C1 segment of cervical spinal cord (tissue), 14 donors: Measurements from ENCODE around the gene UBLCP1.
"Not testable (repeated sequence)": the region's sequence is repeated elsewhere in the genome, so short reads cannot be mapped to it uniquely, and the experiment has no call there.

Experiments
- DNase-seq, 14 donors: peaks; one replicate each; lab custom pipeline; 2025; lab: John Stamatoyannopoulos, UW

The UBLCP1 gene

GRCh38 chr5:159252195-159252594 lies 10.9 kb upstream of the UBLCP1 start:
- DNase-seq = no peak

GRCh38 chr5:159257007-159257406 lies 6.1 kb upstream of the UBLCP1 start:
- DNase-seq = no peak

DNA sequence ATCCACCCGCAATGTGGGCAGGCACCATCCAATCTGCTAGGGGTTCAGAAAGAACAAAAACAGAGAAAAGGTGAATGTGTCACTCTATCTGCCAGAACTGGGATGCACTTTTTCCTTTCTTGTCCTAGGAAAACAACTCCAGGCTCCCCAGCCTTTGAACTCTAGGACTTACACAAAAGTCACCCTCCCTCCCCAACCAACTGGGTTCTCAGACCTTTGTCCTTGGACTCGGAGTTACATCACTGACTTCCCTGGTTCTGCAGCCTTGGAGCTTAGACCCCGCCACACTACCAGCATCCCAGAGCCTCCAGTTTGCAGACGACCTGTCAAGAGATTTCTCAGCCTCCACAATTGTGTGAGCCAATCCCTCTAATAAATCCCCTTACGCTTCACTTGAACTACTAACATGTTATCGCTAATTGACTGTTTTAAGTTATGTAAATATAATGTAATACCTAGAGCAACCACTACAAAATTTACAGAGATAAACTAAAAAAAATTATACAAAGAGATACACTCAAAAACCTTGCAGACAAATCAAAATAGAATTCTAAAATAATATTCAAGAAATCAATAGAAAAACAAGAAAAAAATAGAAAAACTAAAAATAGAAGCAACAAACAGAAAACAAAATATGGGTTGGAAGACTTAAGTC lies 5.3 kb upstream of the UBLCP1 start:
- DNase-seq = no peak

DNA sequence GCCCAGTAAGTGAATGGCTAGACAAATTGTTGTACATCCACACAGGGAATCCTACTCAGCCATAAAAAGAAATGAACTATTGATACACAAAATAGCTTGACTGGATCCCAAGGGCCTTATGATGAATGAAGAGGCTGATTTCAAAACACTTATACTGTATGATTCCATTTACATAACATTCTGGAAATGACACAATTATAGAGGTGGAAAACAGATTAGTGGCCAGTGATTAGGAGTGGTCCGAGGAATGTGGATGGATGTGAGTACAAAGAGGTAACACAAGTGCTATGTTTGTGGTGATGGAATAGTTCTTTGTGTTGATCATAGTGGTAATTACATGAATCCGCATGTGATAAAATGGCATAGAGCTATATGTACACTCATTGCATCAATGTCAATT lies 4.7 kb upstream of the UBLCP1 start:
- no peak for DNase-seq

DNA sequence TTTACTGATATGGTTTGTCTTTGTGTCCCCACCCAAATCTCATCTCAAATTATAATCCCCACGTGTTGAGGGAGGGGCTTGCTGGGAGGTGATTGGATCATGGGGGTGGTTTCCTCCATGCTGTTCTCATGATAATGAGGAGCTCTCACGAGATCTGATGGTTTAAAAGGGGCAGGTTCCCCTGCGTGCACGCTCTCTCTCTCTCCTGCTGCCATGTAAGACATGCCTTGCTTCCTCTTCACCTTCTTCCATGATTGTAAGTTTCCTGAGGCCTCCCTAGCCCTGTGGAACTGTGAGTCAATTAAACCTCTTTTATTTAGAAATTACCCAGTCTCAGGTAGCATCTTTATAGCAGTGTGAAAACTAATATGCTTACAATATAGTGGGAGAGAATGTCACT lies 2.9 kb upstream of the UBLCP1 start:
- DNase-seq = not testable (repeated sequence)

DNA sequence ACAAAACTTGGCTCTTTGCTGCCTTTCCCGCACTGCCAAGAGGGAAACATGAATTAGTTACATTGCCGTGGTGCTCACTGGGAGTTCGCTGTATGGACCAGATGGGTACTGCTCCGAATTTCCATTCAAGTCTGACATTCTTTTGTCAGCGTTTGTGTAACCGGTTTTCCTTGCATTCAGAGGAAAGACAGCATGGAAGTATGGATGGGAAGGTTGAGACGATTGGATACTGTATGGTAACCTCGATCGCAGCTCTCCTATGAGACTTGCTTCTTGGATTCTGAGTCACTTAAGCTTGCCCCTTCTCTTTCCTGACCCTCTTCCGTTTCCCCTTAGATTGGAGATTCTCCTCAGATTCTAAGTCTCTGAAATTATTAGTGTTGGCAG lies 625 bp upstream of the UBLCP1 start:
- DNase-seq = peak in 3 of 14 donors; percentile 20 to 44 (median 40)

DNA sequence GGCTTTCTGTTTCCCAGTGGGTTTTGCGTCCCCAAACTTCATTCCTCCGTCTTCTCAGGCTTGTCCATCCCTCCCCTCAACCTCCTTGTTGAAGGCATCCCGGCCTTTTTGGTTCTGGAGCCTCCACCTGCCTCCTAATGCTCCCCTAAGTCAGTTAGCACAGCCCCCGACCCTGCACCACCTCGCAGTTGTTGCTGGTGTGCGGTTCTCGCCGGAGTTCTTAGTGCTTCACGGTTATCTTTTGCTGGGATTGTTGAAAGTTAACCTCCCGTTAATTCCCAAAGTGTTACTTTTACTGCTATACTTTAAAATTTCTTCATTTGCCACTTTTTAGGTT lies 447 bp downstream of the UBLCP1 start:
- peak in 1 of 14 donors; percentile 26 for DNase-seq

- DNase-seq = not testable (repeated sequence)
Observed at GRCh38 chr5:159266764-159267163, 3.7 kb downstream of the UBLCP1 start.

- no peak for DNase-seq
Observed at GRCh38 chr5:159269723-159270122, 6.6 kb downstream of the UBLCP1 start.

DNA sequence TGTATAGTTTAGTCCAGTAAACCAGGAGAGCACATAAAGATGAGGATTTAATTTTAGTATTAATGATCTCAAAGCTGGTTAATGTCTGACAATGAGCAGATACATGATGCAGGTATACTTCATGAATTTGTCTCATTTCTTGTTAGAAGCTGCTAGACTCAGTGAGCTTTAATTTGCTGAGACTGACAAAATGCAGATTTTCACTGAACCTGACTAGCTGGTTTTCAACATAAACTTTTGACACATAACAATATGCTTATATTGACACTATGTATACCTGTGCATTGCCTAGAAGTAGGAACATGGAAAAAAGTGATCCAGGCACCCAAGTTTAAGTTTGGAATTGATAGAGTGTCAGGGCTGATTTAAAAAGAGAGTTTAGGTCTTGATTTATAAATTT lies 10.8 kb downstream of the UBLCP1 start:
- no peak for DNase-seq

DNA sequence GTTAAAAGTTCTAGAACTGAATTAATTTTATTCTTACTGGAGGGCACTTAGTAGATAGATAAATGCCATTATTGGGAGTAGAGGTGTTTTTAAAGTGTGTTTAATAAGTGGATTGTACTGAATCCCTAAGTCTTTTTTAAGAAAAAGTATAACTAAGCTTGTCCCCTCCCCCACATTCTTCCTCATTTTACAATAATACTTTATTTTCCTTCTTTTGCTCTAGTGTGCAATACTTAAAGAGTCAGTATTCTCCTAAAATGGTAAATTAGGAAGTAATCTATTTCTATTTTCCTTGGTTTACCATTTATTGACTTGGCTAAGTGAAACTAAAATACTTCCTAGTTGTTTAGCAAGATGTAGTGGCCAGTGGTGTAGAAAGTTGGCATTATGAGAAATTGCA lies 11.6 kb downstream of the UBLCP1 start:
- no peak for DNase-seq

DNA sequence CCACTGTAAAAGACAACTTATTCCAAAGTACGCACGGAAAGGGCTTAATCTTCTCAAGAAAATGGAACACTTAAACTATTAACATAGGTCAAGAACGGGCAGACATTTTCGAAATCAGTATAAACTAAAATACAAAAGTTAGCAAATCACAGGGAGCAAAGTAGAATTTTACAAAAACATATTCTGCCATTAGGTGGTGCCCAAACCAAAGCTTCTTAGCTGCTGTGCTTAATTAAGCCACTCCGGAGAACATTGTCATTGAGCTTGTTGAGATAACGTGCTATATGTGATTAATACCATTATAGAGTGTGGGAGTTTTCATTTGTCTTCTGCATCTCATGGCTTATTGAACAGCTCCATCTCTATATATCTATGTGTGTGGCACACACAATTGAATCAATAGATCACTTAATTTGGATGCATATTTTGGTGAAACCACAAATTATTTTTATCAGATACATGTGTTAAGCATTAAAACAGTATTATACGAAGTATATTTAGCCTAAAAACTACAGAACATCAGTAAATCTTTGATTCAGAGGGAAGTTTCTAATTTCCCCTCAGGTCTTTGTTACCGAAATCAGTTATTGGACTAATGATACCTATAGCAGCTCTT lies 23.4 kb downstream of the UBLCP1 start:
- DNase-seq = peak in 1 of 14 donors; percentile 7

DNA sequence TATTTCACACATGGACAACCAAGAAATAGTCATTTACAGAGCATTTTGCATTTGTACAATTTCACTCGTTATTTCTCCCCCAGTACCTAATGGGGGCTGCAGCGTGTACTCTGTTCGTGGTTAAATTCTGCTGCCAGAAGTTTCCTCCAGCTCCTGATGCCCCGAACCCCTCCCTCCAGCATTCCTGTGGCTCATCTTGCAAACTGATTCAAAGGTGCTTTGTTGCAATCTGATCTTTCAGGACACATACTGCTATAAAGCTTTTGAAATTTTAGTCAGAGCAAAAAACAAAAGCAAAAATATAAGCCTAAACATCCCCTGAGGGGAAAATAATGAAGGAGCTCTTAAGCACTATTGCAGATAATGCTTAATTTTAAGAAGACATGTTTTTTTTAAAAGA lies 27.7 kb downstream of the UBLCP1 start:
- no peak for DNase-seq

GRCh38 chr5:159294921-159295320 lies 31.8 kb downstream of the UBLCP1 start:
- no peak for DNase-seq

- DNase-seq = not testable (repeated sequence)
Observed at GRCh38 chr5:159297300-159297699, 34.2 kb downstream of the UBLCP1 start.

- no peak for DNase-seq
Observed at GRCh38 chr5:159301466-159301865, 38.4 kb downstream of the UBLCP1 start.

GRCh38 chr5:159301929-159302860 lies 39.1 kb downstream of the UBLCP1 start:
- not testable (repeated sequence) for DNase-seq

DNA sequence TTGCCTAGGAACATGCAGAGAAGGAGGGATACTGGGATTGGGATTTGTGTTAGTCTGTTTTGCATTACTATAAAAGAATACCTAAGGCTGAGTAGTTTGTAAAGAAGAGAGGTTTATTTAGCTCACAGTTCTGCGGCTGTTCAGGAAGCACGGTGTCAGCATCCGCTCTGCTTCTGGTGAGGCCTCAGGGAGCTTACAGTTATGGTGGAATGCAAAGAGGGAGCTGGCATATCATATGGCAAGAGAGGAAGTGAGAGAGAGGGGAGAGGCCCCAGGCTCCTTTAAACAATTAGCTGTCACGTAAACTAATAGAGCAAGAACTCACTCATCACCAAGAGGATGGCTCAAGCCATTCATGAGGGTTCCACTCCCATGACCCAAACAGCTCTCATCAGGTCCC lies 40.2 kb downstream of the UBLCP1 start:
- no peak for DNase-seq

- no peak for DNase-seq
Observed at GRCh38 chr5:159304961-159305595, 42.0 kb downstream of the UBLCP1 start.

DNA sequence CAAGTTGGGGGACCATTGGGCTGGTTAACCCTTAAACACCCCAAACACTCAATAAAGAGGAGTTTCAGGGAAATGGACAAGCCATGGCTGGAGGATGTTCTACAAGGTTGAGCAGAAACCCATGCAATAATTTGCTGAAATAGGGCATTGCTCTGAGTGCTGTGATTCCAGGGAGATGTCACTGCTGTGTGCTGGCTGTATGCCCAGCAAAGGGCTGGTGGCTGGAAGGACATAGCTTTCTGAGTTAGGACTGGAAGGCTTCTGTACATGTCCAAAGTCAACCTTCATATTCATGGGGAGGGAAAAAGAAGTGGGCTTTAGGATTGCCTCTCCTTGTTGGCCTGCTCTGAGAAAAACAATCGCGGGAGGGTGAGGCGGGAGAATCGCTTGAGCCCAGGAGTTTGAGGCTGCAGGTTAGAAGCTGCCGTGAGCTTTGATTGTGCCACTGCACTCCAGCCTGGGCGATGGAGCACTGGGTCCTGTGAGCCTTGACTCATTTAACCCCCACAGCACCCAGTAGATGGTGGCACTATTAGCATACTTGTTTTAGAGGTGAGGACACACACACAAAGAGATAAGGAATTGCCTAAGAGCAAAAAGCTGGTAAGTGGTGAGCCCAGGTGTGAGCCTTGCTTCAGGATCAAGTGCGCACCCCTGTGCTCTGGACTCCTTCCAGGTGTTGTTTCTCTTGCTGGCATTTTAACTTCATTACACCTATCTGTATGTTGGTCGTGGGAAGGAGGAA lies 46.8 kb downstream of the UBLCP1 start:
- DNase-seq = peak in 2 of 14 donors; percentile 3 to 21

- peak in 1 of 14 donors; percentile 39 for DNase-seq
Observed at GRCh38 chr5:159310511-159310910, 47.4 kb downstream of the UBLCP1 start.
